ENCODE measurements around the gene RPL10L. TPM values are rescaled to one million over a fixed set of nuclear protein-coding genes. Genes with fewer than 3 reads are reported as not detected.

RPL10L gene
- total and polyA plus RNA-seq, 2 of the 4 experiments (the other 2 are of a cell fraction): not detected

GRCh38 chr14:46626876-46627275 is 24.7 kb downstream of the RPL10L start:
- H2AFZ ChIP-seq (replicated peaks; ENCODE audit: low read length, poor library complexity): no peak overlapping the region
- no peak overlapping the region for H3K56ac ChIP-seq (ENCODE audit: extremely low read depth, insufficient read depth, low read length)
- no peaks in the 10 kb centered on the region for H3K79me1 ChIP-seq (ENCODE audit: low read depth in 1 of 2, low read length in 2 of 2)
- intact Hi-C loops (cut with micrococcal nuclease) (no loop called here), dilution Hi-C loops (cut with HindIII; ENCODE audit: low sequenced_read_pairs, unreplicated experiment) (no loop called here), in situ Hi-C loops (cut with MboI; ENCODE audit: low sequenced_read_pairs) (no loop called here)
- H3K14ac ChIP-seq (replicated peaks; ENCODE audit: low read depth, low read length): no peak overlapping the region
- BruUV-seq (replicated peaks): no TSS peak
- H2BK15ac ChIP-seq (ENCODE audit: low read depth, low read length): no peak overlapping the region
- H3K9me1 ChIP-seq (ENCODE audit: insufficient read depth, low read length): no peaks in the 10 kb centered on the region
- H3K4ac ChIP-seq (ENCODE audit: low read depth, low read length): no peak overlapping the region
- no peak overlapping the region for H4K5ac ChIP-seq (ENCODE audit: low read depth, low read length)
- no peak overlapping the region for H3K4me3 ChIP-seq (ENCODE audit: insufficient read depth, low read depth, low read length)
- H3K18ac ChIP-seq (ENCODE audit: low read depth, low read length): no peak overlapping the region
- no peak overlapping the region for H2AK5ac ChIP-seq (ENCODE audit: low read depth, low read length)
- TF ChIP-seq SMC3 (IDR thresholded peaks at IDR 0.05; ENCODE audit: low read depth, low read length) (no peak), MAFK (IDR thresholded peaks at IDR 0.05; ENCODE audit: low read depth, low read length) (no peak), RCOR1 (IDR thresholded peaks at IDR 0.05; ENCODE audit: insufficient replicate concordance, low read length) (no peak), CTCF (conservative IDR thresholded peaks at IDR 0.05; ENCODE audit: low read depth, low read length) (no peak), ELK1 (IDR thresholded peaks at IDR 0.05; ENCODE audit: borderline replicate concordance, low read depth, low read length) (no peak), USF2 (IDR thresholded peaks at IDR 0.05; ENCODE audit: low read depth, low read length) (no peak), FOS (IDR thresholded peaks at IDR 0.05; ENCODE audit: low read depth, low read length) (no peak), POLR2A (IDR thresholded peaks at IDR 0.05; ENCODE audit: low read depth, low read length) (no peak), BHLHE40 (IDR thresholded peaks at IDR 0.05; ENCODE audit: low read depth, low read length) (no peak), MXI1 (IDR thresholded peaks at IDR 0.05; ENCODE audit: borderline replicate concordance, low read depth, low read length) (no peak), RFX5 (IDR thresholded peaks at IDR 0.05; ENCODE audit: low read depth, low read length) (no peak), MAZ (IDR thresholded peaks at IDR 0.05; ENCODE audit: borderline replicate concordance, low read depth, low read length) (no peak), CHD1 (IDR thresholded peaks at IDR 0.05; ENCODE audit: low read depth, low read length) (no peak), NFE2L2 (IDR thresholded peaks at IDR 0.05; ENCODE audit: low read depth, low read length) (no peak), RAD21 (IDR thresholded peaks at IDR 0.05; ENCODE audit: low read length) (no peak), CEBPB (IDR thresholded peaks at IDR 0.05; ENCODE audit: low read depth, low read length) (no peak)
- no peak overlapping the region for H2BK120ac ChIP-seq (ENCODE audit: low read depth, low read length)
- no peak overlapping the region for H2BK5ac ChIP-seq (ENCODE audit: low read depth, low read length, poor library complexity, severe bottlenecking)
- 0% methylated on average over 1 of the region's 3 CpGs; no CpG with 5 or more reads in 1 of the 2 experiments for WGBS, 2 experiments (ENCODE audit: extremely low coverage in 2 of 2, insufficient read length in 1 of 2)
- no peak overlapping the region for H3K27ac ChIP-seq (ENCODE audit: insufficient read depth, low read length)
- no peak overlapping the region for H4K91ac ChIP-seq (ENCODE audit: insufficient read depth, low read depth, low read length)
- H3K4me1 ChIP-seq (ENCODE audit: control insufficient read depth, insufficient read depth, low read length): no peaks in the 10 kb centered on the region
- H2BK20ac ChIP-seq (ENCODE audit: low read depth, low read length): no peak overlapping the region
- no peak overlapping the region for H3K9ac ChIP-seq (ENCODE audit: low read depth, low read length)
- ATAC-seq (ENCODE audit: low read depth) (no peak), DNase-seq (no peak)
- H3K36me3 ChIP-seq (ENCODE audit: control insufficient read depth, insufficient read depth, low read length): no peaks in the 10 kb centered on the region
- ChIA-PET POLR2A (ENCODE audit: unreplicated experiment) (no interaction called here), CTCF (no interaction called here)
- H2AK9ac ChIP-seq (replicated peaks; ENCODE audit: low read depth, low read length, poor library complexity): no peak overlapping the region
- no peaks in the 10 kb centered on the region for H3K27me3 ChIP-seq (ENCODE audit: control insufficient read depth, insufficient read depth, low read length)
- H4K20me1 ChIP-seq (ENCODE audit: insufficient read depth, low read length): no peaks in the 10 kb centered on the region
- H3K23ac ChIP-seq (ENCODE audit: low read depth, low read length): no peak overlapping the region
- H3K9me3 ChIP-seq (ENCODE audit: control insufficient read depth, insufficient read depth, low read length): no peaks in the 10 kb centered on the region; the same call in 1 of the 2 replicates
- H4K8ac ChIP-seq (ENCODE audit: low read depth in 2 of 2, low read length in 2 of 2): no peak overlapping the region
- H3K4me2 ChIP-seq (ENCODE audit: low read depth, low read length): no peak overlapping the region

All from IMR-90 (cell line).